Peyer's patch (tissue), 4 donors: ENCODE results near the gene SULT2A1.
"Not testable (repeated sequence)": the region's sequence is repeated elsewhere in the genome, so short reads cannot be mapped to it uniquely, and the experiment has no call there.

Source experiments
- POLR2A ChIP-seq, 2 donors: fragments of 450-650 bp; IDR thresholded peaks; one replicate each; pipeline ENCODE4 v1.5.1; 2017; ENCODE audit warnings: antibody characterized with exemption in 2 of 2, mild to moderate bottlenecking in 2 of 2, moderate library complexity in 2 of 2
- TF ChIP-seq, protein P1 (sequence below), 6 experiments: fragments of 450-650 bp in 4 of 6; fragments of 200-600 bp in 2 of 6; sonication (generic) in 1 of 6; IDR thresholded peaks; one replicate each; pipeline ENCODE4 v1.5.1; 2017 to 2019; ENCODE audit warnings: antibody characterized with exemption in 6 of 6, mild to moderate bottlenecking in 3 of 6, moderate library complexity in 1 of 6

- TF ChIP-seq, protein P1, sequence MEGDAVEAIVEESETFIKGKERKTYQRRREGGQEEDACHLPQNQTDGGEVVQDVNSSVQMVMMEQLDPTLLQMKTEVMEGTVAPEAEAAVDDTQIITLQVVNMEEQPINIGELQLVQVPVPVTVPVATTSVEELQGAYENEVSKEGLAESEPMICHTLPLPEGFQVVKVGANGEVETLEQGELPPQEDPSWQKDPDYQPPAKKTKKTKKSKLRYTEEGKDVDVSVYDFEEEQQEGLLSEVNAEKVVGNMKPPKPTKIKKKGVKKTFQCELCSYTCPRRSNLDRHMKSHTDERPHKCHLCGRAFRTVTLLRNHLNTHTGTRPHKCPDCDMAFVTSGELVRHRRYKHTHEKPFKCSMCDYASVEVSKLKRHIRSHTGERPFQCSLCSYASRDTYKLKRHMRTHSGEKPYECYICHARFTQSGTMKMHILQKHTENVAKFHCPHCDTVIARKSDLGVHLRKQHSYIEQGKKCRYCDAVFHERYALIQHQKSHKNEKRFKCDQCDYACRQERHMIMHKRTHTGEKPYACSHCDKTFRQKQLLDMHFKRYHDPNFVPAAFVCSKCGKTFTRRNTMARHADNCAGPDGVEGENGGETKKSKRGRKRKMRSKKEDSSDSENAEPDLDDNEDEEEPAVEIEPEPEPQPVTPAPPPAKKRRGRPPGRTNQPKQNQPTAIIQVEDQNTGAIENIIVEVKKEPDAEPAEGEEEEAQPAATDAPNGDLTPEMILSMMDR (IDR thresholded peaks at IDR 0.05) = not testable (repeated sequence)
- not testable (repeated sequence) for TF ChIP-seq POLR2A (IDR thresholded peaks at IDR 0.05)
Measured at GRCh38 chr19:47858646-47859285, 27.3 kb downstream of the SULT2A1 start, which contains the start of gene TPRX2.
